HL-60 (cell line): Measurements from ENCODE around the gene KCNMA1.

ENCODE experiments used
- DNase-seq, 2 experiments: peaks; one replicate each; pipeline ENCODE4 v3.0.0-alpha.2; 2010 to 2020; ENCODE audit warnings: low read depth in 1 of 2, low spot score in 1 of 2
- H3K27ac ChIP-seq: fragments of 250-450 bp; sonication (Bioruptor Pico); replicated peaks from 2 replicates; pipeline ENCODE4 v1.5.1; 2020; ENCODE audit warnings: mild to moderate bottlenecking, moderate library complexity
- H3K27me3 ChIP-seq: fragments of 250-450 bp; sonication (Bioruptor Pico); 2 replicates; pipeline ENCODE4 v1.5.1; 2021; ENCODE audit warnings: mild to moderate bottlenecking, moderate library complexity; ENCODE audit not compliant: insufficient read depth, poor library complexity, severe bottlenecking
- H3K4me3 ChIP-seq: replicated peaks from 2 replicates; pipeline ENCODE4 v1.5.1; 2011; ENCODE audit warnings: mild to moderate bottlenecking, control low read depth, low read length; ENCODE audit not compliant: insufficient read depth
- GABPA ChIP-seq: IDR thresholded peaks from 2 replicates; pipeline ENCODE4 v1.6.1; 2012; ENCODE audit warnings: low read depth
- POLR2AphosphoS5 ChIP-seq: IDR thresholded peaks from 2 replicates; pipeline ENCODE4 v1.6.1; 2012; ENCODE audit warnings: low read depth
- SPI1 ChIP-seq: IDR thresholded peaks from 2 replicates; pipeline ENCODE4 v1.6.1; 2012; ENCODE audit warnings: low read depth, mild to moderate bottlenecking, borderline replicate concordance
- TF ChIP-seq, protein P1 (sequence below): IDR thresholded peaks from one replicate; pipeline ENCODE4 v1.5.1; 2011; ENCODE audit warnings: low read length, control low read depth, inconsistent platforms; ENCODE audit not compliant: insufficient read depth
- TF ChIP-seq, protein P2 (sequence below): IDR thresholded peaks from 2 replicates; pipeline ENCODE4 v1.6.1; 2012; ENCODE audit warnings: low read depth; ENCODE audit not compliant: insufficient replicate concordance

The KCNMA1 gene

DNA sequence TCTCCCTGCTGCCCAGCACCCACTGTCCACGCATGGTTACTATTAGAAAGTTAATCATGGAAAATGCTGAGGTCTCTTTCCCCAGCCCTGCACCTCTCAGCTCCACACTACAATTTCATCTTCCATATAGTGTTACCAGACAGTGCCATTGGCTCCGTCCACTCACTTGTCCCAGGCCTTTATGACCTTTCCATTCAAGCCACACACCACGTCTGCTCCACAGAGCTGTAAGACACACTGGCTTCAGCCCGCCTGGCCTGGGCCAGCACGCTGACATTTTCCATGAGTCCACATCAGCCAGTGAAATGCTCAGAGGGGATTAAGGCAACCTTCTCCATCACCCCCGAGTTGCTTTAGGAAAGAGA is 118.7 kb downstream of the KCNMA1 start:
- Histone ChIP-seq H3K27ac (no peak overlapping the region), H3K27me3 (peaks cover 3% of the 10 kb centered on the region), H3K4me3 (no peak overlapping the region)
- TF ChIP-seq SPI1 (no peak), GABPA (no peak), POLR2AphosphoS5 (no peak)
- TF ChIP-seq, protein P1, sequence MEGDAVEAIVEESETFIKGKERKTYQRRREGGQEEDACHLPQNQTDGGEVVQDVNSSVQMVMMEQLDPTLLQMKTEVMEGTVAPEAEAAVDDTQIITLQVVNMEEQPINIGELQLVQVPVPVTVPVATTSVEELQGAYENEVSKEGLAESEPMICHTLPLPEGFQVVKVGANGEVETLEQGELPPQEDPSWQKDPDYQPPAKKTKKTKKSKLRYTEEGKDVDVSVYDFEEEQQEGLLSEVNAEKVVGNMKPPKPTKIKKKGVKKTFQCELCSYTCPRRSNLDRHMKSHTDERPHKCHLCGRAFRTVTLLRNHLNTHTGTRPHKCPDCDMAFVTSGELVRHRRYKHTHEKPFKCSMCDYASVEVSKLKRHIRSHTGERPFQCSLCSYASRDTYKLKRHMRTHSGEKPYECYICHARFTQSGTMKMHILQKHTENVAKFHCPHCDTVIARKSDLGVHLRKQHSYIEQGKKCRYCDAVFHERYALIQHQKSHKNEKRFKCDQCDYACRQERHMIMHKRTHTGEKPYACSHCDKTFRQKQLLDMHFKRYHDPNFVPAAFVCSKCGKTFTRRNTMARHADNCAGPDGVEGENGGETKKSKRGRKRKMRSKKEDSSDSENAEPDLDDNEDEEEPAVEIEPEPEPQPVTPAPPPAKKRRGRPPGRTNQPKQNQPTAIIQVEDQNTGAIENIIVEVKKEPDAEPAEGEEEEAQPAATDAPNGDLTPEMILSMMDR, result no peak
- TF ChIP-seq, protein P2, sequence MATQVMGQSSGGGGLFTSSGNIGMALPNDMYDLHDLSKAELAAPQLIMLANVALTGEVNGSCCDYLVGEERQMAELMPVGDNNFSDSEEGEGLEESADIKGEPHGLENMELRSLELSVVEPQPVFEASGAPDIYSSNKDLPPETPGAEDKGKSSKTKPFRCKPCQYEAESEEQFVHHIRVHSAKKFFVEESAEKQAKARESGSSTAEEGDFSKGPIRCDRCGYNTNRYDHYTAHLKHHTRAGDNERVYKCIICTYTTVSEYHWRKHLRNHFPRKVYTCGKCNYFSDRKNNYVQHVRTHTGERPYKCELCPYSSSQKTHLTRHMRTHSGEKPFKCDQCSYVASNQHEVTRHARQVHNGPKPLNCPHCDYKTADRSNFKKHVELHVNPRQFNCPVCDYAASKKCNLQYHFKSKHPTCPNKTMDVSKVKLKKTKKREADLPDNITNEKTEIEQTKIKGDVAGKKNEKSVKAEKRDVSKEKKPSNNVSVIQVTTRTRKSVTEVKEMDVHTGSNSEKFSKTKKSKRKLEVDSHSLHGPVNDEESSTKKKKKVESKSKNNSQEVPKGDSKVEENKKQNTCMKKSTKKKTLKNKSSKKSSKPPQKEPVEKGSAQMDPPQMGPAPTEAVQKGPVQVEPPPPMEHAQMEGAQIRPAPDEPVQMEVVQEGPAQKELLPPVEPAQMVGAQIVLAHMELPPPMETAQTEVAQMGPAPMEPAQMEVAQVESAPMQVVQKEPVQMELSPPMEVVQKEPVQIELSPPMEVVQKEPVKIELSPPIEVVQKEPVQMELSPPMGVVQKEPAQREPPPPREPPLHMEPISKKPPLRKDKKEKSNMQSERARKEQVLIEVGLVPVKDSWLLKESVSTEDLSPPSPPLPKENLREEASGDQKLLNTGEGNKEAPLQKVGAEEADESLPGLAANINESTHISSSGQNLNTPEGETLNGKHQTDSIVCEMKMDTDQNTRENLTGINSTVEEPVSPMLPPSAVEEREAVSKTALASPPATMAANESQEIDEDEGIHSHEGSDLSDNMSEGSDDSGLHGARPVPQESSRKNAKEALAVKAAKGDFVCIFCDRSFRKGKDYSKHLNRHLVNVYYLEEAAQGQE, result no peak
- no peak for DNase-seq

DNA sequence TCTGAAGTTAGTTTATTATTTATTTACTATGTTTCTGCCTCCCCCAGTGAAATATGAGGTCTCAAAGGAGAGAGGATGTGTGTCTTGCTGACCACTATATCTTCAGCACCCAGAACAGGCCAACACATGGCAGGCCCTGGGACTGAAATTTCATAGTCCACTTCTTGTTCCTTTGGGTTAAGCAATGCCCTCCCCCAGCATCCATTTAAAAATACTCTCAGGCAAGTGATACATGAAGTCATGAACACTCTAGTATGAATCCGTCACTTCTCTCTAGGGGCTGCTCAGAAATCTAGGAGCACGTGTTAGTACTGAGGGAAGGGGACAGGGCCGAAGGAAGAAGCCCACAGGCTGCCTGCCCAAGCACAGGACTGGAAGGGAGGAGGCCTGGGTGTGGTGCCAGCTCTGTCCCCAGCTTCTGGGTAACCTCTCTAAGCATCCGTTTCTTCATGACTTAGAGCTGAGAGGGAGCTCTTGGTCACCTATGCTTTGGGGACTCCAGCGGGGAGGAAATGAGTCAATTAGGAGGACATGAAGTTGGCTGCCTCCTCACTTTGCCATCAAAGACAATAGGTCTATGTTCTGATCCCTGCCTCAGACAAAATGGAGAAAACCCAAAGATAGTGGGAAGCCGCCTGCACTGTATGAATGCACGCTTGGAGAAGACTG is 119.2 kb downstream of the KCNMA1 start:
- Histone ChIP-seq H3K27ac (no peak overlapping the region), H3K4me3 (no peak overlapping the region)
- DNase-seq, result no peak

DNA sequence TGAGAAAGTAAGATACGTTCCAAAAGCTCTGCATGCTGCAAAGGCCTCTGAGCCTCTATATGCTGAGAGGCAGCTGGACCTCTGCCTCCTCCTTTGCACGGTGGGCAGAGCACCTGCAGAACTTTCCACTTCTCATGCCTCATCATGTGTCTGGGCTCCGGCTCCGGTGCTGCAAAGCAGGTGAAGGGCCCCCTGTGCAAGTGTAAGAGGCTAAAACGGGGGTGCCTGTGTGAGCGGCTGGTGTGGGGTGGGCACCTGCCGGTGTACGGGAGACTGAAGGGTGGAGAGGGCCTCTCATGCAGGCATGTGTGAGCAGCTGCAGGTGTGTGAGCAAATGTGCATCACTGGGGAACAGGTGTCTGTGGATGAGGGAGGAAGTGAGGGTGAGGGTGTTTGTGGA is 121.0 kb downstream of the KCNMA1 start:
- TF ChIP-seq POLR2AphosphoS5, result no peak
- TF ChIP-seq, protein P1, result no peak
- TF ChIP-seq SPI1, result no peak
- TF ChIP-seq, protein P2, result no peak
- TF ChIP-seq GABPA, result no peak
- DNase-seq, result no peak
- Histone ChIP-seq H3K4me3 (no peak overlapping the region), H3K27ac (no peak overlapping the region), H3K27me3 (no peaks in the 10 kb centered on the region)

More for the DNA sequence above, 119.2 kb downstream of the KCNMA1 start:
- no peak for TF ChIP-seq POLR2AphosphoS5
- no peak for TF ChIP-seq SPI1
- TF ChIP-seq GABPA, result no peak
- TF ChIP-seq, protein P1, result no peak
- TF ChIP-seq, protein P2, result no peak
- no peaks in the 10 kb centered on the region for H3K27me3 ChIP-seq
